HFFc6 (cell line): ENCODE data around the gene CENPVL3. TPM values are rescaled to one million over a fixed set of nuclear protein-coding genes. Genes with fewer than 3 reads are reported as not detected.

Source experiments
- DNase-seq: peaks from one replicate; pipeline ENCODE4 v3.0.0-alpha.2; 2018
- H3K27ac Mint-ChIP-seq: 2 replicates; pipeline ENCODE4 v1.8.0; 2020; ENCODE audit warnings: mild to moderate bottlenecking, mixed read lengths
- H3K27me3 Mint-ChIP-seq: 2 replicates; pipeline ENCODE4 v1.8.0; 2021; ENCODE audit warnings: mild to moderate bottlenecking, moderate library complexity, mixed read lengths; ENCODE audit not compliant: insufficient read depth
- H3K36me3 Mint-ChIP-seq: 2 replicates; pipeline ENCODE4 v1.8.0; 2021; ENCODE audit warnings: low read depth, mixed read lengths
- H3K4me1 Mint-ChIP-seq: 2 replicates; pipeline ENCODE4 v1.8.0; 2020; ENCODE audit warnings: low read depth, mixed read lengths
- H3K4me3 Mint-ChIP-seq: 2 replicates; pipeline ENCODE4 v1.8.0; 2020; ENCODE audit warnings: mild to moderate bottlenecking, moderate library complexity, mixed read lengths
- H3K9me3 Mint-ChIP-seq: 2 replicates; pipeline ENCODE4 v1.8.0; 2020; ENCODE audit warnings: mild to moderate bottlenecking, mixed read lengths
- total RNA-seq, 6 experiments: library from RNA; stranded (reverse); fragmentation: NEBNext Ultra II Directional; extraction: Animal tissue kit (Norgen Biotek cat#: 25700); gene quantifications; 2 replicates in 1 of 6; 3 replicates in 5 of 6; pipeline ENCODE4 v1.2.3, GENCODE V29; 2021
- TF ChIP-seq, protein P1 (sequence below): fragments of 200-600 bp; sonication (generic); IDR thresholded peaks from 2 replicates; pipeline ENCODE4 v1.5.0; 2021; ENCODE audit warnings: antibody characterized with exemption, mild to moderate bottlenecking

Gene CENPVL3
- total RNA-seq, 6 experiments from 2014 or later, result not detected

DNA sequence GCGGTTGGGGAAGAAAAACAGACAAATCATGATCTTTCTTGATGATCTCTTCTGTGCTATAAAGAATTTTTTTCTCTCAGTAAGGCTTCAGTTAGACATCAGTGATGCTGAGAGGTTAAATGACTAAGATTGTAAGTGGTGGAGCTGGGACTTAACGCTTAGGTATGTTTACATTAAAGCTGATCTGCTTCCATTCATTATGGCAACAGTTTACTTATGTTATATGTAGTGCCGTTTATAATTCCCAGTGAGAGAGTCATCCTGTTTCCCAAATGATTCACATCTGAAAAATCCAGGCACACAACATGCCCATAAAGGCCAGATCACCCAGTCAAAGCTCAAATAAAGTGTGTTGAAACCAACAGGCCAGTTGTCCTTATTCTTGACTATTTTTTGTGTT, 50.1 kb downstream of the CENPVL3 start:
- Mint-ChIP-seq H3K27me3 (0 out of 2 replicates have a peak, but pooled peaks cover 2% of the 10 kb centered on the region), H3K9me3 (no peaks in the 10 kb centered on the region), H3K4me3 (no peak overlapping the region), H3K36me3 (no peaks in the 10 kb centered on the region), H3K27ac (peak overlapping the region; percentile 73), H3K4me1 (peaks cover 14% of the 10 kb centered on the region)
- peak; percentile 72 for DNase-seq
- TF ChIP-seq, protein P1, sequence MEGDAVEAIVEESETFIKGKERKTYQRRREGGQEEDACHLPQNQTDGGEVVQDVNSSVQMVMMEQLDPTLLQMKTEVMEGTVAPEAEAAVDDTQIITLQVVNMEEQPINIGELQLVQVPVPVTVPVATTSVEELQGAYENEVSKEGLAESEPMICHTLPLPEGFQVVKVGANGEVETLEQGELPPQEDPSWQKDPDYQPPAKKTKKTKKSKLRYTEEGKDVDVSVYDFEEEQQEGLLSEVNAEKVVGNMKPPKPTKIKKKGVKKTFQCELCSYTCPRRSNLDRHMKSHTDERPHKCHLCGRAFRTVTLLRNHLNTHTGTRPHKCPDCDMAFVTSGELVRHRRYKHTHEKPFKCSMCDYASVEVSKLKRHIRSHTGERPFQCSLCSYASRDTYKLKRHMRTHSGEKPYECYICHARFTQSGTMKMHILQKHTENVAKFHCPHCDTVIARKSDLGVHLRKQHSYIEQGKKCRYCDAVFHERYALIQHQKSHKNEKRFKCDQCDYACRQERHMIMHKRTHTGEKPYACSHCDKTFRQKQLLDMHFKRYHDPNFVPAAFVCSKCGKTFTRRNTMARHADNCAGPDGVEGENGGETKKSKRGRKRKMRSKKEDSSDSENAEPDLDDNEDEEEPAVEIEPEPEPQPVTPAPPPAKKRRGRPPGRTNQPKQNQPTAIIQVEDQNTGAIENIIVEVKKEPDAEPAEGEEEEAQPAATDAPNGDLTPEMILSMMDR, result no peak

Other genes starting within 250 kb of the CENPVL3 start
- gene NUDT11, start 122.3 kb downstream of the CENPVL3 start, total RNA-seq, result 1 to 10 TPM; 4.5 to 7.3 (median 6.2) TPM
- not detected for gene CENPVL2, start 63.9 kb upstream of the CENPVL3 start, total RNA-seq
- gene CENPVL1, start 91.6 kb upstream of the CENPVL3 start, total RNA-seq, result not detected
- gene GSPT2, start 124.5 kb upstream of the CENPVL3 start, total RNA-seq, result 10 to 100 TPM; 10.9 to 13.5 (median 12.2) TPM